COR-L47 (cell line): Measurements from ENCODE around the gene HBEGF.

Source experiments
- DNase-seq: peaks from one replicate; lab custom pipeline; 2025; lab: John Stamatoyannopoulos, UW

The HBEGF gene

DNA sequence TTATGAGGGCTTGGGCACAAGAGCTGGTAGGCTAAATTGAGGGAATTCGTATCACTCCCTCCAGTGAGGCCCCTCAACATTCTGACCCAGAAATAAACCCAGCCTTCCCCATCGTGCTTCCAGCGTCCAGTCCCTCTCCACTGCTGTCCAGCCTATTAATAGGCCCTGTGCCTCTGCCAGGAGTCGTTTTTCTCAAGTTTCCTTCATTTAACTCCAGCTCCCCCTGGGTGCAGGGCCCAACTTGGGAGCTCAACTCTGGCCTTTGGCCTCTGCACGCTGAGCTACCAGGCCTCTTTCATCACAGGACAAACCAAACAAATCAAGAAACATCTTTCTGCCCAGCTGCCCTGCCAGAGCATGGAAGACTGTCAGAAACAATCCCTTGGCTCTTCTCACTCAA, 10.0 kb downstream of the HBEGF start:
- DNase-seq = no peak

DNA sequence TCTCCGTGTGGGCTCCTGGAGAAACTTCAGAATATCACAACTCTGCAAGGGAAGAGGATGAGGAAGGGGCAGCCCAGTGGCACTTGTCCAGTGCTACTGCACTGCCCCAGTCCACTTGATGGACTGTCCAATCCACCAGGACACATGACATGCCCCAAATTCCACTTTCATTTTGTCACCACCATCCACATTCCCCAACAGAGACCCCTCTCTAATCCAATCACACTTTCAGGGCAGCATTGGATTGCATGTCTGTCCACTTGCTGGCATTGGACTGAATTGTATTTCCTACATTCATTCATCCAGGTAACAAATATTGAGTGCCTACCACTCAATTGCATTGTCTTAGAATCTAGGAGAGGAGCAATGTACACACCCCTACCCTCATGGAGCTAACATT, 14.8 kb downstream of the HBEGF start:
- DNase-seq = no peak

DNA sequence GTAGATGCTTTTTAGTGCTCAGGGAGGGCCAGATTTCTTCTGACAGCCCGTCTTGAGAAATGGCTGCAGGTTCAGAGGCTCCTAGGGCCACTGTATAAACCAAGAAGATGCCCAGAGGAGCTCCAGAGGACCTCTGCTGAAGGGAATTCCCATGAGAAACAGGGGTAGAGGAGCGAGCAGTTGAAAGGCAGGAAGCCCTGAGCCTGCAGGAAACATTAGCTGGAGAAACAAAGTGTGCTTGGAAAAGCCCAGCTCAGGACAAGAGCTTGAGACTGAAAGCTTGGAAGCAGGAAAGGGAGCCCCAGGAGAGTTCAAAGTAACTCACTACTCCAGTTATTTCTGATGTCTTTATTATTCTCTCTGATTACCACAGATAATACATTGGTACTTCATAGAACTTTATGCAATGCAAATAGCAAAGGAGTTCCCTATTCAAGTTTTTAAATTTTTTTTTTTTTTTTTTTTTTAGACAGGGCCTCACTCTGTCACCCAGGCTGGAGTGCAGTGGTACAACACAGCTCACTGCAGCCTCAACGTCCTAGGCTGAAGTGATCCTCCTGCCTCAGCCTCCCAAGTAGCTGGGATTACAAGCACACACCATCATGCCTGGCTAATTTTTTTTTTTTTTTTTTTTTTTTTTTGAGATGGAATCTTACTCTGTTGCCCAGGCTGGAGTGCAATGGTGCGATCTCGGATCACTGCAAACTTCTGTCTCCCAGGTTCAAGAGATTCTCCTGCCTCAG, 16.5 kb downstream of the HBEGF start:
- DNase-seq = no peak

GRCh38 chr5:140328036-140328764, 18.2 kb downstream of the HBEGF start:
- no peak for DNase-seq

GRCh38 chr5:140327589-140327988, 18.8 kb downstream of the HBEGF start:
- no peak for DNase-seq

DNA sequence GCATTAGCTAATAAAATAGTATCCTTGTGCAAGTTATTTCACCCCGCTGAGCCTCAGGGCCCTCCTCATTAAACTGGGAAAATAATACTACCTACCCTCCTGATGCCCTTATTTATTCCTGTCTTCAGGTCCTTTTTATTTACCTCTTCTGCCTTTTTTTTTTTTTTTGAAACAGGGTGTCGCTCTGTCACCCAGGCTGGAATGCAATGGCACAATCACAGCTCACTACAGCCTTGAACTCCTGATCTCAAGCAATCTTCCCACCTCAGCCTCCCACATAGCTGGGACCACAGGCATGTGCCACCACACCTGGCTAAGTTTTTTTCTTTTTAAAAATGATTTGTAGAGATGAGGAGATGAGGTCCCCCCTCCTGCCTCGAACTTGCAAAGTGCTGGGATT, 20.9 kb downstream of the HBEGF start:
- DNase-seq = no peak

DNA sequence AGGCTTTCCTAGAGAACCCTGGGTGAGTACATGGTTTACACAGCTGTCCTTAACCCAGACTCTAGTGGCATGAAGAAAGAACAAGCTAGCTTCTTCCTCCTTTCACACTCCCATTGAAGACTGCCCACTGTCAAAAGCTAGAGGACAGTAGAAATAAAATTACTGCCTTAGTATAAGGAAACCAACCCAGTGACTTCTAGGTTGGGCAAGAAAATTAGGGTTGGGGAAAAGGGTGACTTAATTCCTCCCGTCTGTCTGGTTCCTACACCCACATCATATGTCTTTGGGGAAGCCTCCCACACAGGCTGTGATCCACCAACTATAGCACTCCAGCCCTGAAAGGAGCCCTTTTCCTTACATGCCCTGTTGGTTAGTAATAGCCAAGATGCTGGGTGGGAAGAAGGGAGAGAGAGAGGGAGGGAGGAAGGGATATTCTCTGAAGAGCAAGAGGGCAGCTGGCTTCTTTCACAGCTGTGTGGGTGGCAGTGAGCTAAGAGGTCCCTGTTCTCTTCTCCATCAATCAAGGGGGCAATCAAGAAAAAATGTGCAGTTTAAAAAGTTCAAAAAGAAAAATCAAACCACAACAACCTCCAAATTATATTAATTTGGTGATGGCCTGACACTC, 21.7 kb downstream of the HBEGF start:
- no peak for DNase-seq

DNA sequence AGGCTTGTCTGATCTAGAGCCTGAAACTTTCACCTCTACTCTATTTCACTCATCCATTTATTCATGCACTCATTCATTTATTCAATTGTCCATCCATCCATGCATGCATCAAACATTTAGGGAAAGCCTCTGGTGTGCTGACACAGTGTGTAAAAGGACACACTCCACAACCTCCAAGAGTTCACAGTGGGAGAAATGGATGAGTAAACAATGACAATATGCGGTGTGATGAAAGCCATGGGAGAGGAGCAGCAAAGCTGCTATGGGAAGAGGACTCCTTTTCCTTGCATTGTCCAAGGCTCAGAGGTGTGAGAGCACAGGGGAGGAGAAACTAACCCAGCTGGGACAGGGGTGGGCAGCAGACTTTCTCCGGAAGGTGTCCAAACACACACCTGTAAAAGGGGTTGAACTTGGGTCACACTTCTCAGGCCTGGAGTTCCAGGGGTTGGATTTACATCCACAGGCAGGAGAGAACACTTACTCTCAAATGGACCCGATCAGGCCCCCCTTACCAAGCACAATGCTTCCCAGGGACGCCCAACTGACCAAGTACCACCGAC, 22.3 kb downstream of the HBEGF start:
- DNase-seq = no peak

- DNase-seq = no peak
These were observed 23.4 kb downstream of the HBEGF start for GRCh38 chr5:140322751-140323731.

- no peak for DNase-seq
These were observed 24.6 kb downstream of the HBEGF start for GRCh38 chr5:140321796-140322195.

DNA sequence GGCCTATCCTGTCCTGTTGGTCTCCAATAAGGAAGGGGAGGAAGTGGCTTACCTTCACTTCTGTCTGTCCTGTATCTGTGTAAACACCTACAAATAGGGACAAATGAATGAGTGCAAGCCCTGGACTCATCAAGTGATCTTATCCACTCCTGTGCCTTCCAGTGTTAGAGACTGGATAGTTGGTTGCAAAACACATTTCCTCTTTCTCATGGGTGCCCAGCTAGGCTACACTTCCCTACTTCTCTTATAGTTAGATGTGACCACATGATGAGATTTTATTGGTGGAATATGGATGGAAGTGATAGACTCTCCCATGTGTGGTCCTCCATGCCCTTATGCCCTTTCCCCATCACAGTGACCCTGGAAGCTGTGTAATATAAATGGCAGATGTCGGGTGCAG, 26.6 kb downstream of the HBEGF start:
- no peak for DNase-seq

- DNase-seq = no peak
These were observed 27.6 kb downstream of the HBEGF start for GRCh38 chr5:140318792-140319191.

- no peak for DNase-seq
These were observed 28.5 kb downstream of the HBEGF start for GRCh38 chr5:140317859-140318258.

DNA sequence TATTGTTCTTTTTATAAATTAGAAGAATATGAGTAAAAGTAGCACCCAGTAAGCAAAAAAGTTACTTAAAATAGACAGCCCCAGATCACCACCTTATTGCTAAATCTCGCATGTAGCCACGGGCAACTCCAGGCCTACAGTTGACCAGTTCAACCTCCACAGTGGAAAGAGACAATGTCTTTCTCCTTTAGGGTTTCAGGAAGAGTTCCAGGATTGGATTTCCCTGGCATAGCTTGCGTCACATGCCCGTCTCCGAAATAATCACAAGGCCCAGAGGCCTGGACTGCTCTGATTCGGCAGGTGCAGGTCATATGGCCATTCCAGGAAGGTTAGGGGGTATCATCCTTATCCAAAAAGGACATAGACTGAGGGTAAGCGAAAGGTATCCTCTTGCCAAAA, 33.6 kb downstream of the HBEGF start:
- DNase-seq = no peak

DNA sequence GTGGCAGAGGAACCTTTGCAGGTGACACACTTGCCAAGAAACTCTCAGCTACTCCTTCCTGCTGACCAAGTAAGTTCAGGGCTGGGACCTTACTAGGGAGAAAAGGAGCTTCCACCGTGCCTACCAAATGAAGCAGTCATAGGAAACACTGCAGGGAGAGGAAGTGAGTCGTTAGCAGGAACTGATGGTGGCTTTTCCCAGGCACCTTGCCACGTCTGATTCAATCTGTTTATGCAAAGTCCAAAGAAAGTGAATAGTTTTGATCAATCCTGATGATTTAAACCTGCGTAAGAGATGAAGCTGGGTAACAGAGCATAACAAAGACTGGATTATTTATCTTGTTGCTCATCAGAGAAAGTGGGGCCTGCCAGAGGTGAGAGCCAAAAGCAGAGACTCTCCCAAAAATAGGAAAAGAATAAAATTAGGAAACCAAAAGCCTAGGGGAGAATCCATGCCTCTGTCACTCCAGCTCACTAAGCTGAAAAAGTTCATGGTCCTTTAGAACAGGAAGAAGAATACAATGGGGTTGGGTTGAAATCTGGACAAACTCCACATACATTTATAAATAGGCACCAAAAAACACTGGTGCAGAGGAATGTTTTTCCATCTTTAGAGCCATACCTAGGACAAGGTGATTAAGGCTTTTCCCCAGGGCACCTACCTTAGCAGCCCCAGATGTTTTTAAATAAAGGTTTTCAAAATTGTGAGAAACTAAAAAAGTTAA, 34.2 kb downstream of the HBEGF start:
- no peak for DNase-seq

DNA sequence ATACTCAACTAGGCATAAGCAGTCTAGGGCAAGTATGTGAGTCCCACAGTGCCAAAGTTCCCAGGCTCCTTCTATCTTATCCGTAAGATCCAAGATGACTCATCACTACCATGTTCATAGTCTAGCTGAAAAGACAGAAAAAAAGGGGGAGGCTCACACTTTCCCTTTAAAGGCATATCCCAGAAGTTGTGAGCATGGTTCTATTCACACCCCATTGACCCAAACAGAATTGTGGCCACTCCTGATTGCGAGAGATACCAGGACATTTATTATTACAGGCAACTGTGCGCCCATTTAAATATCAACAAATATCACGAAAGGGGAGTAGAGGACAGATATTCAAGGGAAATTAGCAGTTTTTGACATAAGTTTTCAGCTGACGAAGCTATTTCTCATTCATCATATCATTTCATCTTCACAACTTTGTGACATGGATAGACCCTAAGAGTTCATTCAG, 35.4 kb downstream of the HBEGF start:
- DNase-seq = no peak

GRCh38 chr5:140310434-140310833, 36.0 kb downstream of the HBEGF start:
- DNase-seq = no peak

DNA sequence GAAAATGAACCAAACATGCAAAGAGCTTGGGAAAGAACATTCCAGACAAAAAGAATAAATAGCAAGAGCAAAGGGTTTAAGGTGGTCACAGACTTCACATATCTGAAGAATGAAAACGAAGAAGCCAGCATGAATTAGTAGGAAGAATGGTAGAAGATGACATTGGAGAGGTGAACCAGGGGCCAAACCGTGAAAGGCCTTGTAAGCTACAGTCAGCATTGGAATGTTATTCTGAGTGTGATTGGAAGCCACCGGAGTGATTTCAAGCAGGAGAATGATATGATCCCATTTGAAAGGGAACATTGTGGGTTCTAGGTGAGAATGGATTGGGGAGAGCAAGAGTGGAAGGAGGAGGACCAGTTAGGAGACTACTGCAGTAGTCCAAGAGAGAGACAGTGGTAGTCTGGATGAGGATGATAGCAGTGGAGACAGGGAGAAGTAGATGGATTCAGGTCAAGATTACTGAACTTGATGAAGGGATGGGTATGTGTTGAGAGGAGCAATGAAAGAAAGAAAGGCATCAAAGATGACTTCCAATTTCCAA, 36.6 kb downstream of the HBEGF start:
- no peak for DNase-seq

- no peak for DNase-seq
These were observed 40.9 kb downstream of the HBEGF start for GRCh38 chr5:140305471-140305870.

DNA sequence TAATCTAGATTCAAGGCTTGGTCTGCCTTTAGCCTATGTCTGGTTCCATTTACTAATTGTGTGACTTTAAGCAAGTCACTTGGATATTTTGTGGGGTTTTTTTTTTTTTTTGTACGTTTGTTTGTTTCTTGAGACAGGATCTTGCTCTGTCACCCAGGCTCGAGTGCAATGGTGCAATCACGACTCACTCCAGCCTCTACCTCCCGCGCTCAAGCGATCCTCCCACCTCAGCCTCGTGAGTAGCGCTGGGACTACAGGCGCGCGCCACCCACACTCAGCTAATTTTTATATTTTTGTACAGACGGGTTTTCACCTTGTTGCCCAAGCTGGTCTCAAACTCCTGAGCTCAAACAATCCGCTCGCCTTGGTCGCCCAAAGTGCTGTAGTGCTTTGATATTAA, 42.4 kb downstream of the HBEGF start:
- DNase-seq = no peak
